ENCODE results near the gene SEPTIN3.

Gene SEPTIN3

DNA sequence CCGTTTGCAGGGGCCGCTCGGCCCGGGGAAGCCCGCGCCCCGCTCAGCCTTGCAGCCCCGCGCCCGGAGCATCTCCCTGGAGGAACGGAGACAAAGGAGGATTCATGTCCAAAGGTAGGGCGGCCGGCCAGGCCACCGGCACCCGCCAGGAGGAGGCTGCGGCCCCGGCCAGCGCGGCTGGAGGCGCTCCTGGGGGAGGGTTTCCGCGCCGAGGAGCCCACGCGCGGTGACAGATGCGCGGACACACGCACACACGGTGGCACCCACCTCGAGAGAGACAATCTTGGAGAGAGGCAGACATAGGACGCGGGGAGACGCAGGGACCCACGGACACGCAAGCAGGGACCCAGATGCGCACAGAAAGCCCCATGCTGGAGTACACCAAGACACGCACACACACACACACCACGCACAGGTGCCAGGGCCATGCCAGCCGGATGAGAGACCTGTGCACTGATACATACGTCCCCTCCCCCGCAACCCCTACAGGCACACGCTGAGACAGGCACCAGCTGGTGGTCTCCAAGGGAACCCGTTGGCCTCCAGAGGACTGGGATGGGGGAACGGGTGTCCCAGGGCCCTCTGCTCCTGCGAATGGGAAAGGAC is 7.8 kb downstream of the SEPTIN3 start:
- DNase-seq (ENCODE audit: low spot score): no peak

- no peak for DNase-seq (ENCODE audit: low spot score)
Observed at GRCh38 chr22:41978732-41979131, 9.5 kb downstream of the SEPTIN3 start.

GRCh38 chr22:41979423-41980250 is 10.4 kb downstream of the SEPTIN3 start:
- no peak for DNase-seq (ENCODE audit: low spot score)

- DNase-seq (ENCODE audit: low spot score): no peak
Observed at GRCh38 chr22:41982865-41983264, 13.6 kb downstream of the SEPTIN3 start.

DNA sequence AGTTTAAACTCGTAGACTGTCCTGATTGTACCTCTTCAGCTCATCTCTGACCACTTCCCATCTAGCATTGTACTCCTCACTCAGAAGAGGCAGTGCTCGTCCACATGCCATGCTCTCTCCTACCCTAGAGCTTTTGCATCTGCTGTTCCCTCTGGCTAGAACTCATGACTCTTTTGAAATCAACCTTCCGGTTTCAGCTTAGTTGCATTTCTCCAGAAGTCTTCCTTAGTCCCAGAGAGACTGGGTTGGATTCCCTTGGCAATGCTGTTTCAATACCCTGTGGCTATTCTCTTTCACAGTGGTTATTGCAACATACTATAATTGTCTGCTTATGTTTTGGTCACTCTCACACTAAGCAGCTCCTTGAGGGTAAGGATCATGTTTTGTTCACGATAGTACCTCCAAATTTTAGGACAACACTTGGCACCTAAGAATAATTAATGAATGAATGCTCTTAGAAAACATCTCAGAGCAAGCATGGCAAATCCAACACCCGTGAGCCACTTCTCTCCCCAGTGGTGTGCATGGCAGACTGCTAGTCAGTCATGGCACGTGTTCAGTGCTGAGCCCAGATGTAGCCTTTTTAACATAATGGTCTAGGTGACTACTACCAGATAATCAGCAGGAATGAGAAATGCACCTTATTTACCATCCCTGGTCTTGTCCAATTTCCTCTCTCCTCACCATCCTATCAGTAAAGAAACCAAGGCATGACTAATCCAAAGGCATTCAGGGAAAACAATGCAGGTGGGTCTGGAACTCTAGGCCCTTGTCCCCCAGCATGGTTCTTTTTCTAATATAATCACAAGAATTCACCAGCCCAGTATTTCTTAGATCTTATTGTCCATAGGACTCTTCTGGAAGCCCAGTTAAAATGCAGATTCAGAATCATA is 14.5 kb downstream of the SEPTIN3 start:
- no peak for DNase-seq (ENCODE audit: low spot score)

DNA sequence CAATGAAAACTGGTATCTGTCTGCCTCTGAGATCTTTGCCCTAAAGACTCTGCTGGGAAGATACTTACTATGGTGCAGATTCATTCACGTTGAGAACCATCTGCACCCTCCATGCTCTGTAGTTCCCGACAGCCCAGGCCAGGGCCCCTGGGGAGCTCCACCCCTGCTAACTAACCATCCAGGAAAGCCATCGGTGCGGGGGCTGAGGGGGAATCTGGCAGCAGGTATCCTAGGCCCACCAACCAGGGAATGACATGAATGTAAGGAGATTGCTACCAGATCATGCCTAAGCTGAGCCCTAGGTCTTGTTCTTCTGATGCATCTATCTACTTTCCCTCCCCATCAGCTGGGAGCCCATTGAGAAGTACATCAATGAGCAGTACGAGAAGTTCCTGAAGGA is 18.0 kb downstream of the SEPTIN3 start:
- DNase-seq (ENCODE audit: low spot score): no peak

GRCh38 chr22:41989246-41989645 is 20.0 kb downstream of the SEPTIN3 start:
- DNase-seq (ENCODE audit: low spot score): no peak

DNA sequence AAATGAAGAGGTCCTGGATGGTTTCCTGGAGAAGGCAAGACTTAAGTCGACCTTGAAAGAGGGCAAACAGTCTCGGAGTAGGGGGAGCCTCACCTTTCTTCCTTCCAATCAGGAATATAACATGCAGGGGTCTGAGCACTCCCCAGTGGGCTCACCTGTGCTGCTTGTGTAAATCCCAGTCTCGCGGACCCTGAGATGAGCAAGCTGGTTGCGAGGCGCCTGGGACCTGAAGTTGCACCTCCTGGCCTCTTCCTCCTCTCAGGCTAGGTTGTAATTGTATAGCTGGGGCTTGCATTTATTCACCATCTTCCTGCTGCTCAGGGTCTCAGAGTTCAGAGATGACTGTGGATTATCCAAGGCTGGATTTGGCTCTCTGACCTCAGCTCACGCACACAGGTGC is 21.9 kb downstream of the SEPTIN3 start:
- DNase-seq (ENCODE audit: low spot score): no peak

- DNase-seq (ENCODE audit: low spot score): no peak
Observed at GRCh38 chr22:41992496-41992895, 23.3 kb downstream of the SEPTIN3 start.

DNA sequence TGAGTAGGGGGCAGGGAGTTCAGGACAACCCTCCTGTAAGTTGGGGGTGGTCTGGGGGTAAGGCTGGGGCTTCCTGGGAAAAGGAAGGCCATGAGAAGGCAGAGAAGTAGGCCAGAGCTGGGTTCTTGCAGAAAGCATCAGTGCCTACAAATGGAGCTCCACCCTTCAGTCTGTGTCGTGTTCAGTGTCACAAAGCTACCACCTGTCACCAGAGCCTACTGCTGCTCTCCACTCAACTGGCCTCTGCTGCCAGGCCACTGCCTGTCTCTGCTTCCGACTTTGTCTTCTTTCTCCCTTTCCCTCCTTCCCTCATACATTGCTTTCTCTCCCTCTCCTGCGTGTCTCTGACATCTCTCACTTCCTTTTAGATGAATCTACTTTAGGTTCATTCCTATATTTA is 26.0 kb downstream of the SEPTIN3 start:
- no peak for DNase-seq (ENCODE audit: low spot score)

DNA sequence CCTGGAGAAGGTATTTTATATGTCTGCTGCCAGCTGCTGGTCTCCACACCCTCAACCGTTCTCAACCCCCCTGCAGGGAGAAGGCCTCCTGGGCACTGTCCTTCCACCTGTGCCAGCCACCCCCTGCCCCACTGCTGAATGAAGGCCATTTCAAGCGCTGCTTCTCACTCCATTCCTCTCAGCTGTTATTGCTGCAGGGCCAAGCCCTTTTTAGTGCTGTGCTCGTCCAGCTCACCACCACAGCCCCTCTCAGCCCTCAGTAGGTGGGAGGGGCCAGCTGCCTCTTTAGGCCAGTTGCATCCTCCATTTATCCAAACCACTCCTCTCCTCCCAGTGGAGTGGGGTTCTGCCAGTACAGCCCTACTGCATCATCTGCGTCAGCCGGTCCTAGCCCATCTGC is 27.6 kb downstream of the SEPTIN3 start:
- DNase-seq (ENCODE audit: low spot score): no peak

- peak; percentile 90 for DNase-seq (ENCODE audit: low spot score)
Observed at GRCh38 chr22:41998361-41999261, 29.4 kb downstream of the SEPTIN3 start, which contains the start of gene WBP2NL. Gene WBP2NL (plus strand): TSS chr22:41998788. CDS start chr22:41998819, 31 bp downstream.

- DNase-seq (ENCODE audit: low spot score): no peak
Observed at GRCh38 chr22:42000466-42000865, 31.2 kb downstream of the SEPTIN3 start.

DNA sequence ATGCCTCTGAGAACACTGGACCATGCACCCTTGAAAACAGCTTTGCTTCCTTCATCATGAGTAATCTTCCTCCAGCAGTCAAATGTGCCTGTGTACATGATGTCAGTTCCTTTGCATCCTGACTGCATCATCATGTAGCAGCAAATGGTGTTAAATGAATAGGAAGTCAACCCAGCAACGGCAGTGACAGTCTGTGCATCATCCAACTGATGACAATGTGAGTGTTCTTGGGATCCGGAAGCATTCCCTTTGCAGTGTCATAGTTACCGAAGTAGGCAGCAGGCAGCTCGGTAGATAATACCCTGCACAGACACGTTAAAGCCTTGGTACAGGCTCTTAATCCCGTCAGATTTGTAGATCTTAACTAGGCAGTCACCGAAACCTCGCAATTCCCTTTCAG is 31.9 kb downstream of the SEPTIN3 start:
- DNase-seq (ENCODE audit: low spot score): no peak

- DNase-seq (ENCODE audit: low spot score): no peak
Observed at GRCh38 chr22:42001706-42002105, 32.5 kb downstream of the SEPTIN3 start.

DNA sequence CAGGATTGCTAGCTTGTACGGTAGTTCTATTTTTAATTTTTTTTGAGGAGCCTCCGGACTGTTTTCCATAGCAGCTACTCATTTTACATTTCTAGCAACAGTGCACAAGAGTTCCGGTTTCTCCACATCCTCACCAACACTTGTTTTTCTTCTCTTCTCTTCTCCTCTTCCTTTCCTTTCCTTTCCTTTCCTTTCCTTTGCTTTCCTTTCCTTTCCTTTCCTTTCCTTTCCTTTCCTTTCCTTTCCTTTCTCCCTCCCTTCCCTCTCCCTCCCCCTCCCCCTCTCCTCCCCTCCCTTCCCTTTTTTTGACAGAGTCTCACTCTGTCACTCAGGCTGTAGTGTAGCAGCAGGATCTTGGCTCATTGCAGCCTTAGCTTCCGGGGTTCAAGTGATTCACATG is 38.7 kb downstream of the SEPTIN3 start:
- DNase-seq (ENCODE audit: low spot score): no peak

DNA sequence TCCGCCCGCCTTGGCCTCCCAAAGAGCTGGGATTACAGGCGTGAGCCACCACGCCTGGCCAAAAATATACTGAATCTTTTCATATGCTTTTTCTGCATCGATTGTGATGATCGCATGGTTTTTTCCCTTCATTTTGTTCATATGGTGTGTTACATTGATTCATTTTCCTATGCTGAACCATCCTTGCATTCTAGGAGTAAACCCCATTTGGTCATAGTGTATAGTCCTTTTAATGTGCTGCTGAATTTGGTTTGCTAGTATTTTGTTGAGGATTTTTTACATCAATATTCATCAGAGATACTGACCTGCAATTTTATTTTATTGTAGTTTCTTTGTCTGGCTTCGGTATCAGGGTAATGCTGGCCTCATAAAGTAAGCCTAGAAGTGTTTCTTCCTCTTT is 41.5 kb downstream of the SEPTIN3 start:
- DNase-seq (ENCODE audit: low spot score): no peak

DNA sequence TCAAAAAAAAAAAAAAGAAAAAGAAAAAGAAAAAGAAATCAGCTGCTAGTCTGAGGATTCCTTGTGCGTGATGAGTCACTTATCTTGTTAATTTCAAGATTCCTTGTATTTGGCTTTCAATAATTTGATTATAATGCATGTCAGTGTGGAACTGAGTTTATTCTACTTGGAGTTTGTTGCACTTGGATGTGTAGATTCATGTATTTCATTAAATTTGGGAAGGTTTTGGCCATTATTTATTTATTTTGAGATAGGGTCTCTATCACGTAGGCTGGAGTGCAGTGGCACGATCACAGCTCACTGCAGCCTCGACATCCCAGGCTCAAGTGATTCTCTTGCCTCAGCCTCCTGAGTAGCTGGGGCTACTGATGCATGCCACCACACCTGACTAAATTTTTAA is 44.1 kb downstream of the SEPTIN3 start:
- no peak for DNase-seq (ENCODE audit: low spot score)

DNA sequence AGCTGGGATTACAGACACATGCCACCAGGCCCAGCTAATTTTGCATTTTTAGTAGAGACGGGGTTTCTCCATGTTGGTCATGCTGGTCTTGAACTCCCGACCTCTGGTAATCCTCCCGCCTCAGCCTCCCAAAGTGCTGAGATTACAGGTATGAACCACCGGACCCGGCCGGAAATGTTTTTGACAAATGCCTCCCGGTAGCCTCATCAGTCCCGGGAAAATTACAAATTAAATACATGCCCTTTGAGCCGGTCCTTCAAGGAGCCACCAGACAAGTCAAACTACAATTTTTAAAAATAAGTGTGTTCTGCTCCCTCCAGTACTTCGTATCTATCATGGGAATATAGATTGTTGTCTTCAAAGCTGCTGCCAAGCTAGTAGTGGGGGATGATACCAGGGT is 46.9 kb downstream of the SEPTIN3 start:
- no peak for DNase-seq (ENCODE audit: low spot score)

DNA sequence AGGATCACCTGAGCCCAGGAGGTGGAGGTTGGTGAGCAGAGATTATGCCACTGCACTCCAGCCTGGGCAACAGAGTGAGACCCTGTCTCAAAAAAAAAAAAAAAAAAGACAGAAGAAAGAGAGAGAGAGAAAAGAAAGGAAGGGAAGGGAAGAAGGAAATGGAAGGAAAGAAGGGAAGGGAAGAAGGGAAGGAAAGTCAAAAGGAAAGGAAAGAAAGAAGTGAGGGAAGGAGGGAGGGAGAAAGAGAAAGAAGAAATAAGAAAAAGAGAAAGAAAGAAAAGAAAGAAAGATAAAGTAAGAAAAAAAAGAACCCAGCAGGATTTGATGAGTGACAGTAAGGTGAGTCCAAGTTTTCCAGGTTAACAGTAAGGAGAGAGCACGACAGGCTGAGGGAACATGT is 49.0 kb downstream of the SEPTIN3 start:
- no peak for DNase-seq (ENCODE audit: low spot score)
